GM23338 (cell line): ENCODE results near the gene FRA10AC1. TPM values are rescaled to one million over a fixed set of nuclear protein-coding genes. Genes with fewer than 3 reads are reported as not detected.

Experiments
- ATAC-seq: fragments of 200-7000 bp; cut with Tn5 transposase; 3 replicates; pipeline ENCODE4 v1.9.1; 2020
- DNase-seq: peaks from one replicate; pipeline ENCODE4 v3.0.0-alpha.2; 2015; ENCODE audit warnings: low spot score
- H2AFZ ChIP-seq: fragments of 200-600 bp; sonication (generic); 2 replicates; pipeline ENCODE4 v1.8.0; 2016; ENCODE audit warnings: antibody characterized with exemption, mild to moderate bottlenecking, moderate library complexity
- H3F3A ChIP-seq: fragments of 200-600 bp; sonication (generic); replicated peaks from 2 replicates; pipeline ENCODE4 v1.8.0; 2017; ENCODE audit warnings: antibody characterized with exemption, mixed run types, low read depth
- H3K27ac ChIP-seq: fragments of 200-600 bp; sonication (generic); 2 replicates; pipeline ENCODE4 v1.6.1; 2016; ENCODE audit warnings: low read depth
- H3K27me3 ChIP-seq: fragments of 200-600 bp; sonication (generic); 2 replicates; pipeline ENCODE4 v1.8.0; 2016; ENCODE audit warnings: mild to moderate bottlenecking, mixed run types, moderate library complexity; ENCODE audit not compliant: insufficient read depth
- H3K36me3 ChIP-seq: fragments of 200-600 bp; sonication (generic); 2 replicates; pipeline ENCODE4 v1.8.0; 2016; ENCODE audit warnings: mild to moderate bottlenecking; ENCODE audit not compliant: insufficient read depth
- H3K4me1 ChIP-seq: fragments of 200-600 bp; sonication (generic); 2 replicates; pipeline ENCODE4 v1.8.0; 2016; ENCODE audit warnings: mild to moderate bottlenecking, moderate library complexity; ENCODE audit not compliant: insufficient read depth
- H3K4me2 ChIP-seq: fragments of 200-600 bp; sonication (generic); 2 replicates; pipeline ENCODE4 v1.7.1; 2017; ENCODE audit warnings: mixed run types
- H3K4me3 ChIP-seq: fragments of 200-600 bp; sonication (generic); 2 replicates; pipeline ENCODE4 v1.6.1; 2016; ENCODE audit warnings: mixed run types
- H3K79me2 ChIP-seq: fragments of 200-600 bp; sonication (generic); replicated peaks from 2 replicates; pipeline ENCODE4 v1.8.0; 2017; ENCODE audit warnings: mild to moderate bottlenecking; ENCODE audit not compliant: insufficient read depth
- H3K9me2 ChIP-seq: fragments of 200-600 bp; sonication (generic); 2 replicates; pipeline ENCODE4 v1.8.0; 2017; ENCODE audit not compliant: insufficient read depth
- H4K20me1 ChIP-seq: fragments of 200-600 bp; sonication (generic); replicated peaks from 2 replicates; pipeline ENCODE4 v1.8.0; 2017; ENCODE audit warnings: mild to moderate bottlenecking; ENCODE audit not compliant: insufficient read depth
- H3K27ac Mint-ChIP-seq: 2 replicates; pipeline ENCODE4 v1.8.0; 2020; ENCODE audit warnings: inconsistent platforms, mild to moderate bottlenecking, moderate library complexity, mixed read lengths
- H3K27me3 Mint-ChIP-seq: 3 replicates; pipeline ENCODE4 v1.8.0; 2022; ENCODE audit warnings: low read depth, mild to moderate bottlenecking, moderate library complexity, mixed read lengths, inconsistent platforms; ENCODE audit not compliant: insufficient read depth, poor library complexity
- H3K36me3 Mint-ChIP-seq: 3 replicates; pipeline ENCODE4 v1.8.0; 2021; ENCODE audit warnings: low read depth, mild to moderate bottlenecking, inconsistent platforms, moderate library complexity, mixed read lengths
- H3K4me1 Mint-ChIP-seq: 3 replicates; pipeline ENCODE4 v1.8.0; 2020; ENCODE audit warnings: mild to moderate bottlenecking, inconsistent platforms, mixed read lengths
- H3K4me3 Mint-ChIP-seq: 3 replicates; pipeline ENCODE4 v1.8.0; 2021; ENCODE audit warnings: moderate library complexity, mild to moderate bottlenecking, inconsistent platforms, mixed read lengths
- H3K9me3 Mint-ChIP-seq: 3 replicates; pipeline ENCODE4 v1.8.0; 2020; ENCODE audit warnings: moderate library complexity, mild to moderate bottlenecking, inconsistent platforms, mixed read lengths
- CREB1 ChIP-seq: fragments of 250-450 bp; sonication (Bioruptor Pico); IDR thresholded peaks from 2 replicates; pipeline ENCODE4 v1.5.0; 2020; ENCODE audit warnings: low read depth, mild to moderate bottlenecking, moderate library complexity
- EZH2 ChIP-seq: fragments of 200-600 bp; sonication (generic); IDR thresholded peaks from one replicate; pipeline ENCODE4 v1.8.0; 2017; ENCODE audit warnings: antibody characterized with exemption, mild to moderate bottlenecking, low read depth; ENCODE audit not compliant: unreplicated experiment
- EZH2phosphoT487 ChIP-seq: fragments of 200-600 bp; sonication (generic); IDR thresholded peaks from one replicate; pipeline ENCODE4 v1.8.1; 2018; ENCODE audit warnings: antibody characterized with exemption; ENCODE audit not compliant: unreplicated experiment
- JUNB ChIP-seq: IDR thresholded peaks from one replicate; pipeline ENCODE4 v1.6.1; 2016; ENCODE audit warnings: antibody characterized with exemption; ENCODE audit not compliant: unreplicated experiment
- NANOG ChIP-seq: IDR thresholded peaks from 2 replicates; pipeline ENCODE4 v1.6.1; 2016; ENCODE audit warnings: antibody characterized with exemption, borderline replicate concordance
- POLR2AphosphoS5 ChIP-seq: IDR thresholded peaks from 2 replicates; pipeline ENCODE4 v1.6.1; 2016; ENCODE audit warnings: antibody characterized with exemption, low read depth
- STAT1 ChIP-seq: IDR thresholded peaks from one replicate; pipeline ENCODE4 v1.6.1; 2016; ENCODE audit warnings: antibody characterized with exemption; ENCODE audit not compliant: unreplicated experiment
- ZNF114 ChIP-seq: fragments of 250-450 bp; sonication (Bioruptor Pico); IDR thresholded peaks from 2 replicates; pipeline ENCODE4 v1.5.0; 2020; ENCODE audit warnings: mild to moderate bottlenecking, moderate library complexity
- ZNF331 ChIP-seq: fragments of 250-450 bp; sonication (Bioruptor Pico); IDR thresholded peaks from 2 replicates; pipeline ENCODE4 v1.5.0; 2020; ENCODE audit warnings: low read depth, mild to moderate bottlenecking, moderate library complexity
- polyA plus RNA-seq: library from polyadenylated mRNA; unstranded; fragments of >200 nt; fragmentation: Nextera tagmentation; extraction: Ambion mirVana; gene quantifications from 2 replicates; pipeline ENCODE4 v1.2.1, GENCODE V29; 2016
- total RNA-seq: library from RNA; depleted of rRNA; stranded (reverse); fragments of >200 nt; shearing (Covaris generic); gene quantifications from 2 replicates; pipeline ENCODE4 v1.2.3, GENCODE V29; 2014
- TF ChIP-seq, protein P1 (sequence below): IDR thresholded peaks from one replicate; pipeline ENCODE4 v1.6.1; 2018; ENCODE audit warnings: antibody characterized with exemption; ENCODE audit not compliant: unreplicated experiment
- TF ChIP-seq, protein P2 (sequence below), 2 experiments: fragments of 200-600 bp in 1 of 2; sonication (generic) in 1 of 2; conservative IDR thresholded peaks; 2 replicates each; pipeline versions ENCODE4 v1.5.1 to v1.6.1; 2016 to 2017; ENCODE audit warnings: antibody characterized with exemption in 2 of 2, low read depth in 2 of 2, mild to moderate bottlenecking in 2 of 2, moderate library complexity in 1 of 2
- TF ChIP-seq, protein P3 (sequence below): IDR thresholded peaks from 2 replicates; pipeline ENCODE4 v1.6.1; 2016; ENCODE audit warnings: antibody characterized with exemption

The FRA10AC1 gene
- total and polyA plus RNA-seq, 2 experiments from 2014 or later, result 35.4 to 51.5 TPM

DNA sequence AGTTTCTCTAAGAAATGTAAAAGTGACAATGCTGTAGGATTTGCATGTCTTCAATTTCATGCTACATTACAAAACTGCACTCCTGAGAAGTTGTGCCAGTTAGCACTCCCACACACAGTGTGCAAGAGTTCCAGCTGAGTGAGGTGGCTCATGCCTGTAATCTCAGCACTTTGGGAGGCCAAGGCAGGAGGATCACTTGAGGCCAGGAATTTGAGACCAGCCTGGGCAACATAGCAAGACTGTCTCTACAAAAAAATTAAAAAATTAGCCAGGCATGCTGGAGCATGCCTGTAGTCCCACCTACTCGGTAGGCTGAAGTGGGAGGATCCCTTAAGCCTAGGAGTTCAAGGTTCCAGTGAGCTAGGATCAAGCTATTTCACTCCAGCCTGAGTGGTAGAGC, 44.6 kb downstream of the FRA10AC1 start (continued):
- TF ChIP-seq ZNF331 (CRISPR knock-in tag) (no peak), CREB1 (CRISPR knock-in tag) (no peak), POLR2AphosphoS5 (no peak), NANOG (no peak), JUNB (no peak), EZH2phosphoT487 (no peak), EZH2 (no peak)
- TF ChIP-seq, protein P1, sequence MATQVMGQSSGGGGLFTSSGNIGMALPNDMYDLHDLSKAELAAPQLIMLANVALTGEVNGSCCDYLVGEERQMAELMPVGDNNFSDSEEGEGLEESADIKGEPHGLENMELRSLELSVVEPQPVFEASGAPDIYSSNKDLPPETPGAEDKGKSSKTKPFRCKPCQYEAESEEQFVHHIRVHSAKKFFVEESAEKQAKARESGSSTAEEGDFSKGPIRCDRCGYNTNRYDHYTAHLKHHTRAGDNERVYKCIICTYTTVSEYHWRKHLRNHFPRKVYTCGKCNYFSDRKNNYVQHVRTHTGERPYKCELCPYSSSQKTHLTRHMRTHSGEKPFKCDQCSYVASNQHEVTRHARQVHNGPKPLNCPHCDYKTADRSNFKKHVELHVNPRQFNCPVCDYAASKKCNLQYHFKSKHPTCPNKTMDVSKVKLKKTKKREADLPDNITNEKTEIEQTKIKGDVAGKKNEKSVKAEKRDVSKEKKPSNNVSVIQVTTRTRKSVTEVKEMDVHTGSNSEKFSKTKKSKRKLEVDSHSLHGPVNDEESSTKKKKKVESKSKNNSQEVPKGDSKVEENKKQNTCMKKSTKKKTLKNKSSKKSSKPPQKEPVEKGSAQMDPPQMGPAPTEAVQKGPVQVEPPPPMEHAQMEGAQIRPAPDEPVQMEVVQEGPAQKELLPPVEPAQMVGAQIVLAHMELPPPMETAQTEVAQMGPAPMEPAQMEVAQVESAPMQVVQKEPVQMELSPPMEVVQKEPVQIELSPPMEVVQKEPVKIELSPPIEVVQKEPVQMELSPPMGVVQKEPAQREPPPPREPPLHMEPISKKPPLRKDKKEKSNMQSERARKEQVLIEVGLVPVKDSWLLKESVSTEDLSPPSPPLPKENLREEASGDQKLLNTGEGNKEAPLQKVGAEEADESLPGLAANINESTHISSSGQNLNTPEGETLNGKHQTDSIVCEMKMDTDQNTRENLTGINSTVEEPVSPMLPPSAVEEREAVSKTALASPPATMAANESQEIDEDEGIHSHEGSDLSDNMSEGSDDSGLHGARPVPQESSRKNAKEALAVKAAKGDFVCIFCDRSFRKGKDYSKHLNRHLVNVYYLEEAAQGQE, result no peak
- TF ChIP-seq, protein P2, sequence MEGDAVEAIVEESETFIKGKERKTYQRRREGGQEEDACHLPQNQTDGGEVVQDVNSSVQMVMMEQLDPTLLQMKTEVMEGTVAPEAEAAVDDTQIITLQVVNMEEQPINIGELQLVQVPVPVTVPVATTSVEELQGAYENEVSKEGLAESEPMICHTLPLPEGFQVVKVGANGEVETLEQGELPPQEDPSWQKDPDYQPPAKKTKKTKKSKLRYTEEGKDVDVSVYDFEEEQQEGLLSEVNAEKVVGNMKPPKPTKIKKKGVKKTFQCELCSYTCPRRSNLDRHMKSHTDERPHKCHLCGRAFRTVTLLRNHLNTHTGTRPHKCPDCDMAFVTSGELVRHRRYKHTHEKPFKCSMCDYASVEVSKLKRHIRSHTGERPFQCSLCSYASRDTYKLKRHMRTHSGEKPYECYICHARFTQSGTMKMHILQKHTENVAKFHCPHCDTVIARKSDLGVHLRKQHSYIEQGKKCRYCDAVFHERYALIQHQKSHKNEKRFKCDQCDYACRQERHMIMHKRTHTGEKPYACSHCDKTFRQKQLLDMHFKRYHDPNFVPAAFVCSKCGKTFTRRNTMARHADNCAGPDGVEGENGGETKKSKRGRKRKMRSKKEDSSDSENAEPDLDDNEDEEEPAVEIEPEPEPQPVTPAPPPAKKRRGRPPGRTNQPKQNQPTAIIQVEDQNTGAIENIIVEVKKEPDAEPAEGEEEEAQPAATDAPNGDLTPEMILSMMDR (conservative IDR thresholded peaks at IDR 0.05; ENCODE audit: low read depth in 2 of 2), result no peak
- TF ChIP-seq, protein P3, sequence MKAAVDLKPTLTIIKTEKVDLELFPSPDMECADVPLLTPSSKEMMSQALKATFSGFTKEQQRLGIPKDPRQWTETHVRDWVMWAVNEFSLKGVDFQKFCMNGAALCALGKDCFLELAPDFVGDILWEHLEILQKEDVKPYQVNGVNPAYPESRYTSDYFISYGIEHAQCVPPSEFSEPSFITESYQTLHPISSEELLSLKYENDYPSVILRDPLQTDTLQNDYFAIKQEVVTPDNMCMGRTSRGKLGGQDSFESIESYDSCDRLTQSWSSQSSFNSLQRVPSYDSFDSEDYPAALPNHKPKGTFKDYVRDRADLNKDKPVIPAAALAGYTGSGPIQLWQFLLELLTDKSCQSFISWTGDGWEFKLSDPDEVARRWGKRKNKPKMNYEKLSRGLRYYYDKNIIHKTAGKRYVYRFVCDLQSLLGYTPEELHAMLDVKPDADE, result no peak

DNA sequence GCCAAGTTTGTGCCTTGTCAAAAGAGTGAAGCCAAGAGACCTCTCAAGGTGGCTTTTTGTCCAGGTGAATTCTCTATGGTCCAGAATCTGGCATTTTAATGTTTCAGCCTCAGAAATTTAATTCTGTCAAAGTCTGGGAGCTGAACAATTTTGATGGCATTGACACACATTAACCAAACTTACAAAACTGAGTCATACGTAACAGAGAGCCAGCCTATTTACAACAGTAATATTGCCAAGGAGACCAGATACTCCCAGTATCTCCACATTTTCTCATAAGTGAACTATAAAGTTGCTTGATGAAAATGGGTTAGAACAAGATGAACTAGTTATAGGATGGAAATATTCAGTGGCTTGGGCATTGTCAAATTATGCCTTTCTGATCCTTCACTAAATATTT, 46.2 kb downstream of the FRA10AC1 start:
- H3K27me3 ChIP-seq, result no peaks in the 10 kb centered on the region
- H3K4me1 ChIP-seq, result no peaks in the 10 kb centered on the region
- H2AFZ ChIP-seq, result no peak overlapping the region
- no peak for ATAC-seq
- Mint-ChIP-seq H3K4me1 (peaks cover 6% of the 10 kb centered on the region), H3K27me3 (no peaks in the 10 kb centered on the region), H3K36me3 (no peaks in the 10 kb centered on the region), H3K9me3 (no peaks in the 10 kb centered on the region), H3K4me3 (no peak overlapping the region), H3K27ac (no peak overlapping the region)
- H3K27ac ChIP-seq, result no peak overlapping the region
- 0 out of 2 replicates have a peak, but pooled peaks cover 5% of the 10 kb centered on the region for H3K9me2 ChIP-seq
- no peaks in the 10 kb centered on the region for H3F3A ChIP-seq
- H3K4me3 ChIP-seq, result no peak overlapping the region
- DNase-seq, result no peak
- no peaks in the 10 kb centered on the region; the same call in 1 of the 2 replicates for H4K20me1 ChIP-seq
- no peaks in the 10 kb centered on the region for H3K36me3 ChIP-seq
- no peaks in the 10 kb centered on the region for H3K79me2 ChIP-seq
- H3K4me2 ChIP-seq, result no peak overlapping the region
- TF ChIP-seq ZNF114 (CRISPR knock-in tag) (no peak), STAT1 (no peak), CREB1 (CRISPR knock-in tag) (no peak)
- TF ChIP-seq, protein P3, result no peak
